ENCODE data around the gene TRPM4.

TRPM4 gene

DNA sequence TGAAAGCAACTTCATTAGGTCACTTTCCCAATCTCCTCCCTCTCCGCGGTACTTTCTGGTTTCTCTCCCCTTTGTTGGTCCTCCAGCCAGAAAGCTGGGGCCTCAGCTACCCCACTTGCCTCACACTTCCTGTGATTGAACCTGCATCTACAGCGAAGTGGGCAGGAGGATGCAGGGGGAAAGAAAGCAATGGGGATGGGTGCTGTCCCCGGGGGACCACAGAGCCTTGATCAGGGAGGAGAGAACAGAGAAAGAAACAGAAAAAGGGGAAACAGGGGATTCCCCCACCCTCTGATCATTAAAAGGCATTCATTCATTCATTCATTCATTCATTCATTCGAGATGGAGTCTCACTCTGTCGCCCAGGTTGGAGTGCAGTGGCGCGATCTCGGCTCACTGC is 74.2 kb downstream of the TRPM4 start:
- DNase-seq (ENCODE audit: low read depth in 2 of 2), result no peak

DNA sequence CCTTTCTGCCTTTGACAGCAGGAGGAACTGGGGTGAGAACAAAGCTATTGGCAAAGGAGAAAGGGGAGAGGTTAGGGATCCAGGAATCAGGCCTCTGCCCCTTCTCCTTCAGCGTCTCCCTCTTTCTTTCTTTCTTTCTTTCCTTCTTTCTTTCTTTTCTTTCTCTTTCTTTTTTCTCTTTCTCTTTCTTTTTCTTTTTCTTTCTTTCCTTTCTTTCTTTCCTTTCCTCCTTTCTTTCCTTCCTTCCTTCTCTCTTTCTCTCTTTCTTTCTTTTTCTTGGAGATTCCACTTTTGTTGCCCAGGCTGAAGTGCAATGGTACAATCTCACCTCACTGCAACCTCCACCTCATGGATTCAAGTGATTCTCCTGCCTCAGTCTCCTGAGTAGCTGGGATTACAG is 75.6 kb downstream of the TRPM4 start:
- no peak for DNase-seq (ENCODE audit: low read depth in 2 of 2)

GRCh38 chr19:49241769-49242168 is 84.2 kb downstream of the TRPM4 start:
- DNase-seq (ENCODE audit: low read depth in 2 of 2), result no peak

GRCh38 chr19:49243129-49243528 is 85.5 kb downstream of the TRPM4 start:
- no peak for DNase-seq (ENCODE audit: low read depth in 2 of 2)

DNA sequence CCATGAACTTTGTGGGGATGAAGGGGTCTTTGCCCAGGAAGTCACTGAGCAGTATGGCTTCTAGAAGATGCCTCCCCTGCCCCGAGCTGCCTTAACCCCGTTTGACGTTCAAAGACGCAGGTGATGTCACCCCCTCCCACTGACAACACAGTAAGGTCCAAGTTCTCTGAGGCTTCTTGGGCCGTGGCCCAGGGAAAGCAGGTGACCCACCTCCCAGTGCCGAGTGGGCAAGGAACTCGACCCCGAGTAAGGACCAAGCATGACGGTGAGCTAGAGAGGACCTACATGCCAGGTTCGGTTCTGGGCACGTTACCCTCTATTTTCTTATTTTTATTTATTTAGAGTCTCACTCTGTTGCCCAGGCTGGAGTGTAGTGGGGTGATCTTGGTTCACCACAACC is 86.1 kb downstream of the TRPM4 start:
- DNase-seq (ENCODE audit: low read depth in 2 of 2), result no peak

DNA sequence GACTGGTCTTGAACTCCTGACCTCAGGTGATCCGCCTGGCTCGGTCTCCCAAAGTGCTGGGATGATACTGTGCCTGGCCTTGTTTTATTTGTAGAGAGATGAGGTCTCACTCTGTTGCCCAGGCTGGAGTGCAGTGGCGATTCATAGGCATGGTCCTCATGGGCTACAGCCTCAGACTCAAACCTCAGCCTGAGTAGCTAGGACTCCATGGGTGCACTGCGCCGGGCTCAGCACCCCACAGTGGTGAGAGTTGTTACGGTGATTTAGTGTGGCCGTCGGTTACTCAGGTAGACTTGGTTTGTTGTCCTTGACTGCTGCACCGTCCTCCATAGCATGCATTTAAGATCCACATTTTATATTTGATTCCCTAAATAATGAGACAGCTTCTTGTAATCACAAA is 86.7 kb downstream of the TRPM4 start:
- DNase-seq (ENCODE audit: low read depth in 2 of 2), result no peak

GRCh38 chr19:49247676-49248075 is 90.1 kb downstream of the TRPM4 start:
- no peak for DNase-seq (ENCODE audit: low read depth in 2 of 2)

GRCh38 chr19:49249933-49250332 is 92.3 kb downstream of the TRPM4 start:
- no peak for DNase-seq (ENCODE audit: low read depth in 2 of 2)

GRCh38 chr19:49255674-49256073 is 98.1 kb downstream of the TRPM4 start:
- no peak for DNase-seq (ENCODE audit: low read depth in 2 of 2)

DNA sequence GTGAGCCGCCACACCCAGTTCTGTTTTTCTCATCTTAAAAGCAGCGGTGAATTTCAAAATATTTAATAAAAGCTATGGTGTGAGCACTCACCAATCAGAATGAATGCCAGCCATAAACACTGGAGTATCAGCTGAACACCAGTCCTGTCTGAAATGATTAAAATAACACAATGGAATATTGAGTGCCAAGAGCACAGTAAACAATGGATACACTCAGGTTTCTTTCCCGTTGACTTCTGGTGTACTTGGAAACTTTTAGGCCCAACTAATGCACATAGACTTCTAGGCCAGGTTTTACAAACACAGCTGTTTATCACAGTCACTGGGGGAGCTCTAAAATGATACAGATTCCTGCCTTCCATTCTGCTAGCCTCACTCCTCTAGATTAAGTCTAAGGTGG is 99.1 kb downstream of the TRPM4 start:
- DNase-seq (ENCODE audit: low read depth in 2 of 2), result no peak

Measured in stimulated activated CD8-positive, alpha-beta memory T cell treated with anti-CD3 and anti-CD28 coated beads, Interleukin-7, amount 100 ng/mL, for 1 hour (primary cell).